ENCODE data around the gene BMF.
"Not testable (repeated sequence)": the region's sequence is repeated elsewhere in the genome, so short reads cannot be mapped to it uniquely, and the experiment has no call there.

BMF gene

DNA sequence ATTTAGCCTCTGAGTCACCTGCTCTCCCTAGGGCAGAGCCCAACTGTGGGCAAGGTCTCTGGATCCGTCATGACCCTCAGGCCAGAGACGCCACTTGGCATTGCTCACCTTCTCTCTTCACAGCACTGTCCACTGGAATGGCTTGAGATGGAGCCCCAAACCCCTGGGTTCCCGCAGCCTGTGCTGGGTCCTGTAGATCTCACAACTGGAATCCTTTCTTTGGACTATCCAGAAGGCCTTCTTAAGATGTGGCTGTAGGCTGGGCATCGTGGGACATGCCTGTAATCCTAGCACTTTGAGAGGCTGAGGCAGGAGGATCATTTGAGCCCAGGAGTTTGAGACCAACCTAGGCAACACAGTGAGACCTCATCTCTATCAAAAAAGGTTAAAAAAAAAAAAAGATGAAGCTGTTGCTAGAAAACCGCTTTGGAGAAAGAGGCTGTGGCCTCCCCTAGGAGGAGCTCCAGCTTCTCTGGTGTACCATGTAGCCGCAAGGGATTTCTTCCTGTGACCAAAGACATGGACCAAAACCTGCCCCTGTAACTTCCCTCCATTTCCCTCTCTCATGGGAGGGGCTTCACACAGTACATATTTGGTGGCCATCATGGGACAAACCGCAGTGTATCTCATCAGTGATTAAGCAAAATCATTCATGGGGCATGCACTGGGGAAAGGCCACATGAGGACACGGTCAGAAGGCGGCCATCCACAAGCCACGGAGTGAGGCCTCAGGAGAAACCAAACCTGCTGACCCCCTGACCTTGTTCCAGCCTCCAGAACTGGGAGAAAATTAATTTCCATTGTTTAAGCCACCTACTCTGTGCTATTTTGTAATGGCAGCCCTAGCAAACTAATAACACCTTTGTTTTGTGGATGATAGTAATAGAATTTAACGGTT lies 28.9 kb upstream of the BMF start:
- TF ChIP-seq POLR2AphosphoS5 (IDR thresholded peaks at IDR 0.05; ENCODE audit: low read depth, low read length) (no peak), POLR2A (IDR thresholded peaks at IDR 0.05; ENCODE audit: low read depth, low read length) (no peak), TAF1 (IDR thresholded peaks at IDR 0.05; ENCODE audit: borderline replicate concordance, low read depth, low read length) (no peak)
- FAIRE-seq (no peak), DNase-seq (ENCODE audit: insufficient read length) (no peak)

DNA sequence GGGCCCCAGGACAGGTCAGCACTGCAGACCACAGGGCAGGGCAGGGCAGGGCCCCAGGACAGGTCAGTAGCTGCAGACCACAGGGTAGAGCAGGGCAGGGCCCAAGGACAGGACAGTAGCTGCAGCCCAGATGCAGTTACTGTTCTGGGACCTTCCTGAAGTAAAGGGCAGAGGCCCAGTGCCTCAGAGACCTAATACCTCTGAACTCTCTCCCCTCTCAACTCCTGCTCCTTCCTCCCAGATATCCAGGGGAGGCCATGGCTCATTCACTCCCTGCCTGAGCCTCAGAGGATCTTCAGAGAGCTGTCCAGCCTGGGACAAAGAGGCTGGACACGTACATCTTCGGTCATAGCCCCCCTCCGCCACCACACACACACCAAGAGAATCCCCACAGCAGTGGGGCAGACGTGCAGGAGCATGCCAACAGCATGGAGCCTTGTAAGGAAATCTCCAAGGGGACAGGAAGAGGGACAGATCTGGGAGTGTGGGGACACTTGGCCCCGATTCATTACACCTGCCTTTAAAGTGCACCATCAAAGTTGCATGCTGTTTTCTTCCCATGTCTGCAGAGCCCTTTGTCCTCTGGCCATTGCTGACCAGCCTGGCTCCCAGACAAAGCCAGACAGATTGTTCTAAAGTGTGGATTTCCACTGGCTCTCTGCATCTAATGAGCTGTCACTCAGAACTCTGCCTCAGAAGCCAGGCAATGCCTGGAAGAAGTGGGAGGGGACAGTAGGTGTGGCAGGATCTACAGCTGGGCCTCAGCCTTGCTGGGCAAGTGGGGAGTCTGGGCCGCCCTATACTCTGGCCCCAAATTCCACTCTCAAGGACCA lies 28.0 kb upstream of the BMF start:
- TF ChIP-seq POLR2AphosphoS5 (IDR thresholded peaks at IDR 0.05; ENCODE audit: low read depth, low read length) (no peak), TAF1 (IDR thresholded peaks at IDR 0.05; ENCODE audit: borderline replicate concordance, low read depth, low read length) (no peak), POLR2A (IDR thresholded peaks at IDR 0.05; ENCODE audit: low read depth, low read length) (no peak)
- no peak for FAIRE-seq

DNA sequence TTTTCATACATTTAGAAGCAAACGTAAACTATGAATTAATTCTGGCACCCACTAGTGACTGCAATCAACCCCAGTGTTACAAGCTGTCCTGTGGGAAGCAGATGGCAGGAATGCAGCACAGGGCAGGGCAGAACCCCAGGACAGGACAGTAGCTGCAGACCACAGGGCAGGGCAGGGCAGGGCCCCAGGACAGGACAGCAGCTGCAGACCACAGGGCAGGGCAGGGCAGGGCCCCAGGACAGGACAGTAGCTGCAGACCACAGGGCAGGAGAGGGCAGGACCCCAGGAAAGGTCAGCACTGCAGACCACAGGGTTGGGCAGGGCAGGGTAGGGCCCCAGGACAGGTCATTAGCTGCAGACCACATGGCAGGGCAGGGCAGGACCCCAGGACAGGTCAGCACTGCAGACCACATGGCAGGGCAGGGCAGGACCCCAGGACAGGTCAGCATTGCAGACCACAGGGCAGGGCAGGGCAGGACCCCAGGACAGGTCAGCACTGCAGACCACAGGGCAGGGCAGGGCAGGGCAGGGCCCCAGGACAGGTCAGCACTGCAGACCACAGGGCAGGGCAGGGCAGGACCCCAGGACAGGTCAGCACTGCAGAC lies 27.3 kb upstream of the BMF start:
- FAIRE-seq; DNase-seq (ENCODE audit: insufficient read length): not testable (repeated sequence)

More for the DNA sequence above, 28.0 kb upstream of the BMF start:
- DNase-seq (ENCODE audit: insufficient read length), result no peak

DNA sequence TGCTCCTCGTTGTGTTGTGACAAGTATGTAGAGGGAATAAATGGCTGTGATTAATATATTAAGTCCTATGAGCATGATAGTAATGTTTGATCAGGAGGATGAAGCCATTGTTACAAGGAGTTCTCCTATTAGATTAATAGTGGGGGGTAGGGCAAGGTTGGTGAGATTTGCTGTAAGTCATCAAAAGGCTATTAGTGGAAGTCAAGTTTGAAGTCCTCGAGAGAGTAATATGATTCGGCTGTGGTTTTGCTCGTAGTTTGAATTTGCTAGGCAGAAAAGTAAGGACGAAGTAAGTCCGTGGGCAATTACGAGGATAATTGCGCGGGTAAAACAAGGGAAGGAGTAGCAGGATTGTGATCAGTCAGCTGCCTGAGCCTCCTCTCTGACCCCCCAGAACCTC lies 26.2 kb upstream of the BMF start:
- no peak for FAIRE-seq

DNA sequence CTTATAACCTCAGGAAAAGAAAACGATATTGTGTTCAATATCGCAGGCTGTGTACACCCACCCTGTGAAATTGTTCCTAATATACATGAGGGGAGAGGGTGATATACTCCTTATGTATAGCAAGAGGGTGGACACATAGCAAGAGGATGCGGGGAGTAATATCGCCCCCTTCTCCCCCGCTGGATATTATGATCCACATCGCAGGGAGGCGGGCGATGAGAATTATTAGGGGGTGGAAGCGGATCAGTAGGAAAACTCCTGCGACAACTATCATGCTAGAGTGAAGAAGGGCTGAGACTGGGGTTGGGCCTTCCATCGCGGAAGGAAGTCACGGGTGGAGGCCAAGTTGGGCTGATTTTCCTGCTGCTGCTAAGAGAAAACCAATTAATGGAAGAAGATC lies 24.9 kb upstream of the BMF start:
- FAIRE-seq (no peak), DNase-seq (ENCODE audit: insufficient read length) (no peak)
- TF ChIP-seq POLR2A (IDR thresholded peaks at IDR 0.05; ENCODE audit: low read depth, low read length) (no peak), TAF1 (IDR thresholded peaks at IDR 0.05; ENCODE audit: borderline replicate concordance, low read depth, low read length) (no peak), POLR2AphosphoS5 (IDR thresholded peaks at IDR 0.05; ENCODE audit: low read depth, low read length) (no peak)

More for the DNA sequence above, 26.2 kb upstream of the BMF start:
- no peak for DNase-seq (ENCODE audit: insufficient read length)
- TF ChIP-seq POLR2AphosphoS5 (IDR thresholded peaks at IDR 0.05; ENCODE audit: low read depth, low read length) (no peak), POLR2A (IDR thresholded peaks at IDR 0.05; ENCODE audit: low read depth, low read length) (no peak), TAF1 (IDR thresholded peaks at IDR 0.05; ENCODE audit: borderline replicate concordance, low read depth, low read length) (no peak)

DNA sequence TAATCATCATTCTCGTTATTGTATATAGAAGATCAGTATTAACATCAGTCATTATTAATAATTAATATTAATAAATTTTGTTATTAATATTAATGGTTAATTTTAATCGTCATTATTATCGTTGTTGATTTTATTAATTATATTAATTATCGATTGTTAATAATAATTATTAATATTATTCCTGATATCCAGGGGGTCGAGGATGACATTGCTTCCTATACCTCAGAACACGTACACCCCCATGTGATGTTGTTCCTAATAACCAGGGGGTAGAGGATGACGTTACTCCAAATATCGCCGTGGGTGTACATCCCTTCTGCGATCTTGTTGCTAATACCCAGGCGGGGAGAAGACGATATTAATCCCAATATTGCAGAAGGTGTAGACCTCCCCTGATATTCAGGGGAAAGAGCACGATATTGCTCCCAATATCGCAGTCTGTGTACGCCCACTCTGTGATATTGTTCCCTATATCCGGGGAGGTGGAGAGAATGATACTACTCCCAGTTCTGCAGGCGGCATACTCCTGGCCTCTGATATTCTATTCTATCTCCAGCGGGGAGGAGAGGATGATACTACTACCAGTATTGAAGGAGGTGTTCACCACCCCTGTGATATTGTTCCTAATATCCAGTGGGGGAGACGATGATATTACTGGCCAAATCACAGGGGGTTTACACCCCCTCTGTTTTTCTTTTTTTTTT lies 22.3 kb upstream of the BMF start:
- FAIRE-seq, result peak; percentile 63

DNA sequence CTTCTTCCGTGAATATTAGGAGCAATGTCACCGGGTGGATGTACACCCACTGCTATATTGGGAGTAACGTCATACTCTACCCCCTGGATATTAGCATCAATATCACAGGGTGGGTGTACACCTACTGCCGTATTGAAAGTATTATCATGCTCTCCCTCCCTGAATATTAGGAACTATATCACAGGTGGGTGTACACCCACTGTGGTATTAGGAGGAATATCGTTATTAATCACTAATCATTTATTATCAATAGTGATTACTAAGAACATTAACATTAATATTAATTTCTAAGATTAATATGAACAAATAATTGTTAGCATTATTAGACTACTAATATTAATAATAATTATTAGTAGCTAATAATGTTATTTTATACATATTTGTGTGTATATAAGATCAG lies 21.4 kb upstream of the BMF start:
- no peak for DNase-seq (ENCODE audit: insufficient read length)
- TF ChIP-seq POLR2A (IDR thresholded peaks at IDR 0.05; ENCODE audit: low read depth, low read length), result no peak
- no peak for TF ChIP-seq TAF1 (IDR thresholded peaks at IDR 0.05; ENCODE audit: borderline replicate concordance, low read depth, low read length)
- no peak for FAIRE-seq

More for the DNA sequence above, 22.3 kb upstream of the BMF start:
- DNase-seq (ENCODE audit: insufficient read length), result no peak
- no peak for TF ChIP-seq POLR2A (IDR thresholded peaks at IDR 0.05; ENCODE audit: low read depth, low read length)
- TF ChIP-seq TAF1 (IDR thresholded peaks at IDR 0.05; ENCODE audit: borderline replicate concordance, low read depth, low read length), result no peak

DNA sequence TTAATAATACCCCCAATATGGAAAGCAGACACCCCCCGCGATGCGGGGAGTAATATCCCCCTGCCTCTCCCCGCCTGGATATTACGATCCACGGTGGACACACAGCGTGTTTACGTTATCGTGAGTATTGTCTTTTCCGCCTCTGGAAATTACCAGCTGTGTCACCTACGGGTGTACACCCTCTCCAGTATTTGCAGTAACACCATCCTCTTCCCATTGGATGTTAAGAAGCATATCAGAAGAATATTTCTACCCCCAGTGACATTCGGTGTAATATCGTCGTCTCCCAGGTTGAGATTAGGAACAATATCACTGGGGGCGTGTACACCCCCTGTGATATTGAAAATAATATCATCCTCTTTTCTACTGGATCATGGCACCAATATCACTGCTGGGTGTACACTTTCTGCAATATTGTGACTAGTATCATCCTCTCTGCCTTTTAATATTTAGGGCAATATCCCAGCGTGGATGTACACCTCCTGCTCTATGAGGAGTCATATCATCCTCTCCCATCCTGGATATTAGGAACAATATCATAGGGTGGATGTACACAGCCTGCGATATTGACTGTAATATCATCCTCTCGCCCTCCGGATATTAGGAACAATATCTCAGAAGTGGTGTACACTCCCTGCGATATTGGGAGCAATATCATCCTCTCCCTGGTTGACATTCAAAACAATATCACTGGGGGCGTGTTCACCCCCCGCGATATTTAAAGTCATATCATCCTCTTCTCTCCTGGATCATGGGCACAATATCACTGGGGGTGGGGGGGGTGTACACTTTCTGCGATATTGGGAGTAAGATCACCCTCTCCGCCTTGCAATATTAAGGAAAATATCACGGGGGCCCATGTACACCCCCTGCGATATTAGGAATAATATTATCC lies 20.3 kb upstream of the BMF start:
- DNase-seq (ENCODE audit: insufficient read length), result no peak
- TF ChIP-seq TAF1 (IDR thresholded peaks at IDR 0.05; ENCODE audit: borderline replicate concordance, low read depth, low read length), result no peak
- TF ChIP-seq POLR2A (IDR thresholded peaks at IDR 0.05; ENCODE audit: low read depth, low read length), result no peak
- no peak for TF ChIP-seq POLR2AphosphoS5 (IDR thresholded peaks at IDR 0.05; ENCODE audit: low read depth, low read length)
- no peak for FAIRE-seq

DNA sequence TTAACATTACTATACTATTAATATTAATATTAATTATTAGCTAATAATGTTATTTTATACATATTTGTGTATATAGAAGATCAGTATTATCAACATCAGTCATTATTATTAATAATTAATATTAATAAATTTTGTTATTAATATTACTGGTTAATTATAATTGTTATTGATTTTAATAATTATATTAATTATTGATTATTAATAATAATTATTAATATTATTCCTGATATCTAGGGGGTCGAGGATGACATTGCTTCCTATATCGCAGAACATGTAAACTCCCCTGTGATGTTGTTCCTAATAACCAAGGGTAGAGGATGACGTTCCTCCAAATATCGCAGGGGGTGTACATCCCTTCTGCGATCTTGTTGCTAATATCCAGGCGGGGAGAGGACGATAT lies 17.3 kb upstream of the BMF start:
- no peak for TF ChIP-seq POLR2AphosphoS5 (IDR thresholded peaks at IDR 0.05; ENCODE audit: low read depth, low read length)
- TF ChIP-seq POLR2A (IDR thresholded peaks at IDR 0.05; ENCODE audit: low read depth, low read length), result no peak
- TF ChIP-seq TAF1 (IDR thresholded peaks at IDR 0.05; ENCODE audit: borderline replicate concordance, low read depth, low read length), result no peak
- FAIRE-seq, result no peak
- DNase-seq (ENCODE audit: insufficient read length), result no peak

DNA sequence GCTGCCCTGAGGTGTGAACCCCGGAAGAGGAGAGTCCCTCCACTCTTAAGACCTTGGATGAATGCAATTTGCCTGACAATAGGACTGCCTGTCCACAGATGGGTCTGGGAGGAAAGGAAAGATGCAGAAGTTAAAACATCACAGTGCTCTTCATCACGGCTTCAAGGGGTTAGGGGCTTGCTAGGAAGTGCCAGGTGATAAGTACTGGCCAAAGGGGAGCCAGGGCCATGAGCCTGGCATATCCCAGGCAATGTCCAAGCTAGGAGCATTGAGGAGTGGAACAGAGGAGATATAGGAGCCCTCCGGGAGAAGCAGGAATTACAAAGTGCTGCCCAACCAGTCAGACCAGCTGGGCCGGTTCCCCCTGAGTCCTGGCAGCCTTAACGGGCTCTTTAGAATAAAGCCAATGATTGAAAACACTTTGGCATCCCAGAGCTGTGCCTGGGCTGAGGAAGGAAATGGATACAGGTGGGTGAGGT lies 16.2 kb upstream of the BMF start:
- DNase-seq (ENCODE audit: insufficient read length), result not testable (repeated sequence)
- peak; percentile 83 for FAIRE-seq

DNA sequence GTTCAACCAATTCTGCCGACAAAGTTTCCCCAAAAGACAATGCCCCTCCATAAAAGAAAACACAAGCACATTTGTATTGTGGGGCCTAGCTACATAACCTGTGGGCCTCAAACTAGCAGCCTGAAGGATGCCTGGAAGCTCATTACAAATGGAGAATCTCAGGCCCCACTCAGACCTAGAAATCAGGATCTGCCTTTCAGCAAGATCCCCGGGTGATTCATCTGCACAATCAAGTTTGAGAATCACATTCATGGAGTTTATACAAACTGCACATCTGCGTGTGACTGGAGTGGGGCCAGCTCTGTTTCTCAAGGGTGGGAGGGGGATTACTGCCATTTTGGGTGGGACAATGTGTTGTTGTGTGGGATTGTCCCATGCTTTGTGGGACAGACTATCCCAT lies 15.7 kb upstream of the BMF start:
- DNase-seq (ENCODE audit: insufficient read length); FAIRE-seq: not testable (repeated sequence)

DNA sequence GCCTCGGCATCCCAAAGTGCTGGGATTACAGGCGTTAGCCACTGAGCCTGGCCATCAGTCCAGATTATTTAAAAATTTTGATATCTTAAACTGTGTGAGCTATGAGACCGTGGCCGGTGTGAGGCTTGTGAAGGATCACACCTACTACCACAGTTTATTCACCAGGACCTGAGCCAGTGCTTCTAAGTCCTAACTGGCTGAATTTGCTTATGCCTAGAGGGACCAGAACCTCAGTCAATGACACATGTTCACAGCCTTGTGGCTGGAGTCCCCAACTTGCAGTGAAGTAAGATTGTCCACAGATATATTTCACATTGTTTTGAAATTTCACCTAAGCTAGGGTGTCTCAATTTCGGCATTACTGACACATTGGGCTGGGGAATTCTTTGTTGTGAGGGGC lies 15.2 kb upstream of the BMF start:
- DNase-seq (ENCODE audit: insufficient read length), result not testable (repeated sequence)
- FAIRE-seq, result peak; percentile 68

DNA sequence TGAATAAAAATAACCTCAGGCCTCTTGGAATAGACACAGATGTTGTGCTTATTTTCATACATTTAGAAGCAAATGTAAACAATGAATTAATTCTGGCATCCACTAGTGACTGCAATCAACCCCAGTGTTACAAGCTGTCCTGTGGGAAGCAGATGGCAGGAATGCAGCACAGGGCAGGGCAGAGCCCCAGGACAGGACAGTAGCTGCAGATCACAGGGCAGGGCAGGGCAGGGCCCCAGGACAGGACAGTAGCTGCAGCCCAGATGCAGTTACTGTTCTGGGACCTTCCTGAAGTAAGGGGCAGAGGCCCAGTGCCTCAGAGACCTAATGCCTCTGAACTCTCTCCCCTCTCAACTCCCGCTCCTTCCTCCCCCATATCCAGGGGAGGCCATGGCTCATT lies 14.3 kb upstream of the BMF start:
- not testable (repeated sequence) for FAIRE-seq; DNase-seq (ENCODE audit: insufficient read length)

Data from GM12892 (cell line).